ENCODE data around the gene LMOD2.

- TF ChIP-seq CTCF (IDR thresholded peaks at IDR 0.05) = no peak
- TF ChIP-seq POLR2AphosphoS5 (IDR thresholded peaks at IDR 0.05; ENCODE audit: low read depth, low read length) = no peak
- no peak for TF ChIP-seq SIN3A (IDR thresholded peaks at IDR 0.05; ENCODE audit: borderline replicate concordance, insufficient read depth, low read depth, low read length)
These were observed 10.8 kb downstream of the LMOD2 start for GRCh38 chr7:123666492-123666891.

Data from Panc1 (cell line).